Measurements from ENCODE around the gene ACTR5.

Gene ACTR5

GRCh38 chr20:38728911-38729642 lies 19.2 kb upstream of the ACTR5 start:
- in situ Hi-C loops (cut with MboI; ENCODE audit: low sequenced_read_pairs) = no loop called here

GRCh38 chr20:38729767-38730166 lies 18.5 kb upstream of the ACTR5 start:
- in situ Hi-C loops (cut with MboI; ENCODE audit: low sequenced_read_pairs) = no loop called here

- in situ Hi-C loops (cut with MboI; ENCODE audit: low sequenced_read_pairs) = no loop called here
Observed at GRCh38 chr20:38730167-38730988, 17.9 kb upstream of the ACTR5 start.

GRCh38 chr20:38730989-38731737 lies 17.1 kb upstream of the ACTR5 start:
- in situ Hi-C loops (cut with MboI; ENCODE audit: low sequenced_read_pairs) = no loop called here

GRCh38 chr20:38731738-38732113 lies 16.5 kb upstream of the ACTR5 start:
- in situ Hi-C loops (cut with MboI; ENCODE audit: low sequenced_read_pairs) = no loop called here

GRCh38 chr20:38732981-38733380 lies 15.3 kb upstream of the ACTR5 start:
- in situ Hi-C loops (cut with MboI; ENCODE audit: low sequenced_read_pairs) = no loop called here

- in situ Hi-C loops (cut with MboI; ENCODE audit: low sequenced_read_pairs) = no loop called here
Observed at GRCh38 chr20:38735172-38735571, 13.1 kb upstream of the ACTR5 start.

GRCh38 chr20:38737887-38738286 lies 10.4 kb upstream of the ACTR5 start:
- in situ Hi-C loops (cut with MboI; ENCODE audit: low sequenced_read_pairs) = no loop called here

GRCh38 chr20:38745757-38746156 lies 2.5 kb upstream of the ACTR5 start:
- in situ Hi-C loops (cut with MboI; ENCODE audit: low sequenced_read_pairs) = no loop called here

GRCh38 chr20:38747495-38748096 lies 664 bp upstream of the ACTR5 start:
- in situ Hi-C loops (cut with MboI; ENCODE audit: low sequenced_read_pairs) = no loop called here

- in situ Hi-C loops (cut with MboI; ENCODE audit: low sequenced_read_pairs) = no loop called here
Observed at GRCh38 chr20:38748861-38749149, 545 bp downstream of the ACTR5 start.

- in situ Hi-C loops (cut with MboI; ENCODE audit: low sequenced_read_pairs) = no loop called here
Observed at GRCh38 chr20:38751360-38751976, 3.2 kb downstream of the ACTR5 start.

GRCh38 chr20:38752029-38752428 lies 3.8 kb downstream of the ACTR5 start:
- in situ Hi-C loops (cut with MboI; ENCODE audit: low sequenced_read_pairs) = no loop called here

GRCh38 chr20:38754924-38755323 lies 6.7 kb downstream of the ACTR5 start:
- in situ Hi-C loops (cut with MboI; ENCODE audit: low sequenced_read_pairs) = no loop called here

GRCh38 chr20:38755324-38755910 lies 7.2 kb downstream of the ACTR5 start:
- in situ Hi-C loops (cut with MboI; ENCODE audit: low sequenced_read_pairs) = no loop called here

- in situ Hi-C loops (cut with MboI; ENCODE audit: low sequenced_read_pairs) = no loop called here
Observed at GRCh38 chr20:38757145-38757775, 9.0 kb downstream of the ACTR5 start.

GRCh38 chr20:38759106-38759505 lies 10.8 kb downstream of the ACTR5 start:
- in situ Hi-C loops (cut with MboI; ENCODE audit: low sequenced_read_pairs) = no loop called here

- in situ Hi-C loops (cut with MboI; ENCODE audit: low sequenced_read_pairs) = no loop called here
Observed at GRCh38 chr20:38760978-38761377, 12.7 kb downstream of the ACTR5 start.

- in situ Hi-C loops (cut with MboI; ENCODE audit: low sequenced_read_pairs) = no loop called here
Observed at GRCh38 chr20:38762174-38762573, 13.9 kb downstream of the ACTR5 start.

- in situ Hi-C loops (cut with MboI; ENCODE audit: low sequenced_read_pairs) = no loop called here
Observed at GRCh38 chr20:38763616-38764015, 15.4 kb downstream of the ACTR5 start.
